ENCODE data around the gene AEBP1.

The AEBP1 gene

DNA sequence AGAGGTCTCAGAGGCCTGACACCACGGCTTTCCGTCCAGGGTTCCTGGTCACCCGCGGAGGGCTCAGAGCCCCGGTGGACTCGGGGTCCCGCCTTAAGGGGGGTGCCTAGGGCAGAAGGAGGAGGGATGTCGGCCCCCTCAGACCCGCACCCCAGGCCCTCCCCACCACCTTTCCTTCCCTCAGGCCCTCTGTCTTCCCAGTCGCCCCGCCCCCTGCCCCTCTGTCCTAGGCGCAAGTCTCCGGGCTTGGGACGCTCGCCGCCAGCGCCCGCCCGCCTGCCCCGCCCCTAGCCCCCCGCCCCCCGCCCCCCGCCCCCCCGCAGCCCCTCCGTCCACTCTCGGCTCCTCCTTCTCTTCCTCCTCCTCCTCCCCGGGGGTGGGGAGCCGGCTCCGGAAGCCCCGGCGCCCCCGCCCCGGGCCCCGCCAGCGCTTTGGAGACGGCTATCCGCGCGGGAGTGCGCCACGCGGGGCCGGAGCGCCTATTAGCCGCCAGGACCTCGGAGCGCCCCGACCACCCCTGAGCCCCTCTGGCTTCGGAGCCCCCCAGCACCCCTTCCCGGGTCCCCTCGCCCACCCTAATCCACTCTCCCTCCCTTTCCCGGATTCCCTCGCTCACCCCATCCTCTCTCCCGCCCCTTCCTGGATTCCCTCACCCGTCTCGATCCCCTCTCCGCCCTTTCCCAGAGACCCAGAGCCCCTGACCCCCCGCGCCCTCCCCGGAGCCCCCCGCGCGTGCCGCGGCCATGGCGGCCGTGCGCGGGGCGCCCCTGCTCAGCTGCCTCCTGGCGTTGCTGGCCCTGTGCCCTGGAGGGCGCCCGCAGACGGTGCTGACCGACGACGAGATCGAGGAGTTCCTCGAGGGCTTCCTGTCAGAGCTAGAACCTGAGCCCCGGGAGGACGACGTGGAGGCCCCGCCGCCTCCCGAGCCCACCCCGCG lies at the start of gene AEBP1:
AEBP1 (plus strand) TSS at position 423 of the 937 bp plus-strand sequence; CDS start at position 744, 321 bp downstream.
- DNase-seq, result peak; percentile 19

DNA sequence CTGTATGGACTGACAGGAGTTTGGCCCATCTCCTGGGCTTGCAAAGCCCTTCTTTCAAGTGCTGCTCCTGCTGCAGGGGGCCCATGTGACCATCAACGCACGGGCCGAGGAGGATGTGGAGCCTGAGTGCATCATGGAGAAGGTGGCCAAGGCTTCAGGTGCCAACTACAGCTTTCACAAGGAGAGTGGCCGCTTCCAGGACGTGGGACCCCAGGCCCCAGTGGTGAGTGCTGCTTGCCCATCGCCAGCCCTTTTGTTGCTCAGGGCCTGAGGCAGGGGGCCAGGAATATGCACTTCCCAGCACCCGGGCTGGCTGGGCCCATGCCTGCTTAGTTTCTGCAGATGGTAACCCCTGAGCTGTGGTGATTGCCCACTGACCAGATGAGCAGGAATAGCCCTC lies 47.5 kb upstream of the AEBP1 start:
- DNase-seq, result no peak

DNA sequence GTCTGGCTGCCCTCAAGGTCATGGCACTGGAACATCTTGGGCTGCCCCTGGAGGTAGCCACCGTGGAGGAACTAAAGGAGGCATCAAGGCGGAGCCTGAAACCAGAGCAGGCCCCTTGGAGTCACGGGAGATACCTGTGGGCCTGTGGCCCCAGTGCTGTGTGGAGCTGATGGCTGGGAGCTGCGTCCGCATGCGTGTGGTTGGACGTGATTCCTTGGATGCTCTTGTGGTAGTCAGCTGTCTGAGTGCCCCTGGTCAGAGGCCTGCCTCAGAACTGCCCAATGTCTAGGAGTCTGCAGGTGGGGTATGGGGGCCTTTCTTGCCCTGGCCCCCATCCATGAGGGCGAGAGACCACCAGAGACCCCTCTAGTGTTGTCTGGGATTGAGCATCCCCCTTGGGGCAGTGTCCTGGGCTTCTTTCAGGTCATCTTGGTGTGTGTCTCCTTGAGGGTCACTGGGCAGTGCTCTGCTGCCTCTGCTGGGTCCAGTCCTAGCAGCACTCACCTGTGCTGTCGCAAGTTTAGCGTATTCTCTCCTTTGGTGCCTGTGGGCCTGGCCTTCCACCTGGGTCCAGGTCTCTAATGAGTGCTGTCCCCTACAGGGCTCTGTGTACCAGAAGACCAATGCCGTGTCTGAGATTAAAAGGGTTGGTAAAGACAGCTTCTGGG lies 46.8 kb upstream of the AEBP1 start:
- no peak for DNase-seq

DNA sequence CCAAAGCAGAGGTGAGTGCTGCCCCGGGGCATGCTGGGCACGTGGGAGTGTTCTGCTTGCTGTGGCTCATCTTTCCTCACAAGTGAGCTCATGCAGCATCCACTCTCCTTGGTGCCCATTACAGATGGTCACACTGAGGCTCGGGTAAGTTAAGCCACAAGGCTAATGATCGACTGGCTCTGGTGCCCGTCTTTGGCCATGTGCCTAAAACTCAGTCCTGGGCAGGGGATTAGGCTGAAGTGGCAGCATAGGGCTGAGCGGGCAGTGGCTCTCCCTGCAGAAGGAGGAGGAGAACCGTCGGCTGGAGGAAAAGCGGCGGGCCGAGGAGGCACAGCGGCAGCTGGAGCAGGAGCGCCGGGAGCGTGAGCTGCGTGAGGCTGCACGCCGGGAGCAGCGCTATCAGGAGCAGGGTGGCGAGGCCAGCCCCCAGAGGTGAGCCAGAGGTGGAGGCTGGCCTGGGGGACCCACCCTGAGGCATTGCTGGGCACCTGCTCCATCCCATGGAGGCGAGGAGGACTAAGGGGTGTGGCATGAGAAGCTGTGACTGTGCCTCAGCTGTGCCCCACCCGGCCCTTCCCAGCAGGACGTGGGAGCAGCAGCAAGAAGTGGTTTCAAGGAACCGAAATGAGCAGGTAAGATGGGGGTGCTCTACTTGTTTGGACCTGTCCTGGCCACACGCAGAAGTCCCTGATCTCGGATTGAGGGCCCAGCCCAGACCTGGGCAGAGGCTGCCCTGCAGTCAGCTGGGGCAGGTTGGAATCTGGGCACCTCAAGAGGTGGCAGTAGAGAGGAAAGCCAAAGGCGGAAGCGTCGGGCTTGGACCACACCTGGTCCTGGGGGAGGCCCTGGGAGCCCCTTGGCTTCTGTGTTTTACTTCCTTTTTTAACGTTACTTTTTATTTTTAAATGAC lies 46.0 kb upstream of the AEBP1 start:
- no peak for DNase-seq

DNA sequence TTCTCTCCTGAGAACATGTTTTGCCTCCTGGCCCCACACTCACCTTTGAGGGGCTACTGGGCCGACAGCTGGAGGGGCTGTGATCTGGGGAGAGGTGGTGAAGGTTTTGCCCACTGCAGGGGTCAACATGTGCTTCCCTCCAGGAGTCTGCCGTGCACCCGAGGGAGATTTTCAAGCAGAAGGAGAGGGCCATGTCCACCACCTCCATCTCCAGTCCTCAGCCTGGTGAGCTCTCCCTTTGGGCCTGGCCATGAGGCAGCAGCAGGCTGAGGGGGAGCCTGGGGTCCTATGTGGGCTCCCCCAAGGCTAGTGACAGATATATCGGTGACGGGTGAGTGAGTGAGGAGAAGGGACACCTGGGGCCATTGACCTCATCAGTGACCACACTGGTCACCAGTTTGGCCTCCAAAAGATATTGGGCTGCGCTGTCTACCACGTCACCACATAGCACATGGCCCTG lies 45.4 kb upstream of the AEBP1 start:
- DNase-seq, result no peak

DNA sequence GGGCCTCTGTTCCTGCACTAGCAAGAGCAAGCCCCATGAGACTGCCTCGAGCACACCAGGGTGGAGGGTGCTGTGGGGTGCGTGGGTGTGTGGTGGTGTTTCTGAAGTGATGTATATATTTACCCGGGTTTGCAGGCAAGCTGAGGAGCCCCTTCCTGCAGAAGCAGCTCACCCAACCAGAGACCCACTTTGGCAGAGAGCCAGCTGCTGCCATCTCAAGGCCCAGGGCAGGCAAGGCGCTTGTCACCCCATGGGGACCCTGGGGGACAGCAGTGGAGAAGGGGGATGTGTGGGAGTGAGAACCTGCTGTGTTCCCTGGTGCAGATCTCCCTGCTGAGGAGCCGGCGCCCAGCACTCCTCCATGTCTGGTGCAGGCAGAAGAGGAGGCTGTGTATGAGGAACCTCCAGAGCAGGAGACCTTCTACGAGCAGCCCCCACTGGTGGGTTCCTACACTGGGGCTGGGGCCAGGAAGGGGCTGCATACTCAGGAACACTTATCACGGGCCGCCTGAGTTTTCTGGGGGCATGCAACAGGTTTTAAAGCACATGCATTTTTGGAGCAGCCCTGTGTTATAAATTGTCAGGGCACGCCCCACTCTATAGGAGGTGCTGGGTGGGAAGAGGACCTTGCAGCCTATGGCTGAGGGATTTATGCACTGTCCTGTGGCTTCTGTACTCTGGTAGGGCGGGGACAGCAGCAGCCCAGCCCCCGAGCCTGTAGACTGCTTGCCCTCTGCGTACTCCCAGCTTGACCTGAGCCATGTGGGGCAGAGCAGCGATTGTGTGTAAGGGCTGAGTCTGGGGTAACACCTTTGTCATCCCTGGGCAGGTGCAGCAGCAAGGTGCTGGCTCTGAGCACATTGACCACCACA lies 44.7 kb upstream of the AEBP1 start:
- DNase-seq, result no peak

DNA sequence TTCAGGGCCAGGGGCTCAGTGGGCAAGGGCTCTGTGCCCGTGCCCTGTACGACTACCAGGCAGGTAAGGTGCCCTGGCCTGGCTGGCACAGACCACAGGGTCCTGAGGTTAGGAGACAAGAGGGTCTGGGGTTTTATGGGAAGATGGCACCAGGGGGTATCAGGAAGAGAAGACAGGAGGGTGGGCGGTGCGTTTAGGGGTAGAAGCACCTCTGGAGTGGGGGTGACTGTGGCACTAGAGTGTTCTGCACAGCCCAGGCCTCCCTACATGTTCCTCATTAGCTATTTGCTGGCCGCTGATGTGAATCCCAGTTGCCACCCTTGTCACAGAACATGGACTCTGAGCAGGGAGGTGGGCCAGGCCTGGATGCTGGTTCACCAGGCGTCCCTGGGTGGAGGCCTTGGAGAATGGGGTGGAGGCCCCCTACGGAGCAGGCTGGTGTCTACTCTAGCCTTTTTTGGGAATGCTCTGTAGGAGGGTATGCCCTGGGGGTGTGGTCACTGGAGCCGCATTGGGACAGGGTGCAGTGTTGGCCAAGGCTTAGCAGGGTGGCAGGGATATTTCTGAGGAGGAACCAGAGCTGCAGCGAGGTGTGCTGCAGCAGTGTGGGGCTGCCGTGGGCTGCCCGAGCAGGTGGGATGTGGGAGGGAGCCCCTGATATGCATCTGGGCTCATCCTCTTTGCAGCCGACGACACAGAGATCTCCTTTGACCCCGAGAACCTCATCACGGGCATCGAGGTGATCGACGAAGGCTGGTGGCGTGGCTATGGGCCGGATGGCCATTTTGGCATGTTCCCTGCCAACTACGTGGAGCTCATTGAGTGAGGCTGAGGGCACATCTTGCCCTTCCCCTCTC lies 43.8 kb upstream of the AEBP1 start:
- DNase-seq, result no peak

DNA sequence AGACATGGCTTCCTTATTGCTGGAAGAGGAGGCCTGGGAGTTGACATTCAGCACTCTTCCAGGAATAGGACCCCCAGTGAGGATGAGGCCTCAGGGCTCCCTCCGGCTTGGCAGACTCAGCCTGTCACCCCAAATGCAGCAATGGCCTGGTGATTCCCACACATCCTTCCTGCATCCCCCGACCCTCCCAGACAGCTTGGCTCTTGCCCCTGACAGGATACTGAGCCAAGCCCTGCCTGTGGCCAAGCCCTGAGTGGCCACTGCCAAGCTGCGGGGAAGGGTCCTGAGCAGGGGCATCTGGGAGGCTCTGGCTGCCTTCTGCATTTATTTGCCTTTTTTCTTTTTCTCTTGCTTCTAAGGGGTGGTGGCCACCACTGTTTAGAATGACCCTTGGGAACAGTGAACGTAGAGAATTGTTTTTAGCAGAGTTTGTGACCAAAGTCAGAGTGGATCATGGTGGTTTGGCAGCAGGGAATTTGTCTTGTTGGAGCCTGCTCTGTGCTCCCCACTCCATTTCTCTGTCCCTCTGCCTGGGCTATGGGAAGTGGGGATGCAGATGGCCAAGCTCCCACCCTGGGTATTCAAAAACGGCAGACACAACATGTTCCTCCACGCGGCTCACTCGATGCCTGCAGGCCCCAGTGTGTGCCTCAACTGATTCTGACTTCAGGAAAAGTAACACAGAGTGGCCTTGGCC lies 43.0 kb upstream of the AEBP1 start:
- DNase-seq, result no peak

DNA sequence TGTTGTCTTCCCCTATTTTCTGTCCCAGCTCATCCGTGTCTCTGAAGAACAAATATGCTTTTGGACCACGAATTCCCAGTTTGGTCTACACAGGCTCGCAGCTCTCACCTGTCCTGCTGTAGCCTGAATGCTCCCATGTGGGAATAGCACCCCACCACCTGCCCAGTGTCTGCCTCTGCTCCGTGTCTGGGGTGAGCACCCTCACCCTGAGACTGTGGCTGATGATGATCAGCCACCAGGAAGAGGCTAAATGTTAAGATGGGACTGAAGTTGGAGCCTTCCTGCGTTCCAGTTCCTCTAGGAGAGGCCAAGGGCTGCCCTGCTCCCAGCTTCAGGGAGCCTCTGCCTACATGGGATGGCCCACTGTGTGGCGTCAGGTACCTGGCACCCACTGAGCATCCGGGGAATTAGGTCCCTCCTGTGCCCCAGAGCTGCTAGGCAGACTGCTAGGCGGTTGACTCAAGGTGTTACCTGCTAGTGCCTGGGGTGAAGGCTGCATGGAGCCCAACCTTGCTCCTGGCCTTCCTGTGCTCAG lies 42.4 kb upstream of the AEBP1 start:
- DNase-seq, result no peak

DNA sequence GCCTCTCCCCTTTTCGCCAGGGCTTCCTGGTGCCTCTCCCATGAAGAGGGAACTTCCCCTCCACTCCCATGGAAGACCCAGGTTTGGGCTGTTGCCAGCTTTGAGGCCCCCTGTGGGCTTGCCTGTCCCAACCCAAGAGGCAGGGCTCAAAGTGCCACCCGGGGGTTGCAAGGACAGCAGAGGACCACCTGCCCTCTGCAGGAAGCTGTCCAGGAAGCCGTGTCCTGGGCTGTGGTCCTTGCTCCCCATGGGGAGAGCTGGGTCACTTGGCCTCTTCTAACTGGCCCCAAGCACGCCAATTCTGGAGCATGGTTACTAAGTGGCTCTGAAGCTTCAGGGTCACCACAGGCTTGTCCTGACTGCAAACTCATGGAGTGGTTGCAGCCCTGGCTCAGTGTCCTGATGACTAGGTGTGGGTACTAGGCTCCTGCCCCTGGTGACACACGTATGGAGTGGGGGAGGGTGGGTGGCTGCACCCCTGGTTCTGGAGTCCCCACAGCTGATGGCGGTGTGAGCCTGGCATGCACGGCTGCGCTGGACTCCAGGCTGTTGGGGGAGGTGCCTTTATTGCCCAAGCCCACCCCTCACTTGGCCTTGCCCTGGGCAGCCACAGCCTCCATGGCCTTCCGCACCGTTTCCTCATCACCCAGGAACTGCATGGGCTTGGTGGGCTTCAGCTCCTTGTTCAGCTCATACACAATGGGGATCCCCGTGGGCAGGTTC lies 41.8 kb upstream of the AEBP1 start:
- DNase-seq, result no peak

DNA sequence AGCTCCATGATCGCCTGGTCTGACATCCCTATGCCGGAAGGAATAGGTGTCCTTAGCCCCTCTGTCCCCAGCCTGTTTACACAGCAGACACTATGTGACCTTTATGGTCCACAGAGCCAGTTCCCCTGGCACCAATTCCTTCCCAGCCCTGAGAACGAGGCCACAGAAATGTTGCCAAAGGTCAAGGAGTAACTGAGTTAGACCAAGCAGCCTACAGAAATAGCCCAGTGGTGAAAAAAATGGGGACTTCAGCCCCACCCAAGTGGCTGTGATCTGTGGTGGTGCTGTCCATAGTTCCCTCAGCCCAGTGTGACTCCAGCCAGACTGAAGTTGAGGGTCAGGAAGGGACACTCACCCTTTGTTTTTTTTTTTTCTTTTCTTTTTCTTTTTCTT lies 41.2 kb upstream of the AEBP1 start:
- DNase-seq, result no peak

DNA sequence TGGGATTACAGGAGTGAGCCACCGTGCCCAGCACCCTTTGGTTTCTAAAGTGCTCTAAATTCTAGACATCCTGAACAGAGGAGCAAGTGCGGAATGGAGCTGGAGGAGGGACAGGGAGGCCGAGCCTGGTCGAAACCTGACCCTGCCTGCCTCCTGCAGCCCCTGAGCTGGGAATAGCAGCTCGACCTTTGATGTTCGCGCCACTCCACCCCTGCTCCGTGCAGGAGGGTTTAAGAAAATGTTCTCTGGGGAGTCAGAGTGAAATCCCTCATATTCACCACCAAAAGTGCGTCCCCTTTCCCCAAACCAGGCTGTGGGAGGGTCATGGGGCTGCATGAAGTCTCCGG lies 40.6 kb upstream of the AEBP1 start:
- no peak for DNase-seq

DNA sequence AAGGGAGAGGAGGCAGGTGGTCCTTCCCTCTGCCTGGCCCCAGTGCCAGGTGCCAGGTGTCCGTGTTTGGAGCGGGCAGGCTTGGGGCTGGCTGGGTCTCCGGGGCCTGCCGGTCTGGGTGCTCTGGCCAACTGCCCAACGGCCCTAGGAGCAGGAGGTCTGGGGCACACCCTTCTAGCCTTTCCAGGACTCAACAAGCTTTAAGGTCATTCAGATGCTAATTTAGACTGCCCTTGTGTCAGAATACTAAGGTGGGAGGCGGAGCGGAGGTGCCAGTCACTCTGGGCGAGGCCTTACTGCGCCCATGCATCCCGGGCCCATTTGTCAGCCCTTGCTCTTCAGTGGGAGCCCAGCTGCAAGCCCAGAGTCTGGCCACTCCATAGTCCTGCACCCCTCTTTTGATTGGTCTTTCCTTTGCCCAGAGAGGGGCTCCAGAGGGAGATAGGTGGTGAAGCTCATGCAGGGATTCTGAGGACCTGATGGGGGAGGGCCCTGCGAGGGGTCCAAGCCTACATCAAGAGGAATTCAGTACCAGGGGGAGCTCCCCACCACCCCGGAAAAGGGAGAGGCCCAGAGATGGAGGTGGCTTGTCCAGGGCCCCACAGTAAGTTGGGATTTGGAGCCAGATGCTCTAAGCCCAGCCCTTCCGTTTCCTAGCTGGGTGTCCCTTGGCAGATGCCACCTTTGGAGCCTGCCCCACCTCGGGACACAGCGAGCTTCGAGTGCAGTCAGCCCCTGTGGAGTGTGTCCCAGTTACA lies 40.1 kb upstream of the AEBP1 start:
- no peak for DNase-seq

DNA sequence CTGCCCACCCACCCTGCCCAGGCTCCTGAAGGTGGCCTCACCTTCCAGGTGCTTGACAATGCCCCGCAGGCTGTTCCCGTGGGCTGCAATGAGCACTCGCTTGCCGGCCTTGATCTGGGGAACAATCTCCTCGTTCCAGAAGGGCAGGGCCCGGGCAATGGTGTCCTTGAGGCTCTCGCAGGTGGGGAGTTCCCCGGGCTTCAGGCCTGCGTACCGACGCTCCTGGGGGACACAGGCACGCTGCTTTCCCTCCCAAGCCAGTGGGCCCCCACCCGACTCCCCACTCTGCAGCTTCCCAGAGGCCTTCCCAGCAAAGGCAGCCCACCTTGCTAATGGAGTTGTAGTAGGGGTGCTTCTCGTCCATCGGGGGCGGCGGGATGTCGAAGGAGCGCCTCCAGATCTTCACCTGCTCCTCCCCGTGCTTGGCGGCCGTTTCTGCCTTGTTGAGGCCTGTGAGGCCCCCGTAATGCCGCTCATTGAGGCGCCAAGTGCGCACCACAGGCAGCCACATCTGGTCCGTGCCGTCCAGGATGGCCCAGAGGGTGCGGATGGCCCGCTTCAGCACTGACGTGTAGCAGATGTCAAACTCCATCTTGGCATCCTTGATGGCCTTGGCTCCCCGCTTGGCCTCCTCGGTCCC lies 39.2 kb upstream of the AEBP1 start:
- DNase-seq, result no peak

DNA sequence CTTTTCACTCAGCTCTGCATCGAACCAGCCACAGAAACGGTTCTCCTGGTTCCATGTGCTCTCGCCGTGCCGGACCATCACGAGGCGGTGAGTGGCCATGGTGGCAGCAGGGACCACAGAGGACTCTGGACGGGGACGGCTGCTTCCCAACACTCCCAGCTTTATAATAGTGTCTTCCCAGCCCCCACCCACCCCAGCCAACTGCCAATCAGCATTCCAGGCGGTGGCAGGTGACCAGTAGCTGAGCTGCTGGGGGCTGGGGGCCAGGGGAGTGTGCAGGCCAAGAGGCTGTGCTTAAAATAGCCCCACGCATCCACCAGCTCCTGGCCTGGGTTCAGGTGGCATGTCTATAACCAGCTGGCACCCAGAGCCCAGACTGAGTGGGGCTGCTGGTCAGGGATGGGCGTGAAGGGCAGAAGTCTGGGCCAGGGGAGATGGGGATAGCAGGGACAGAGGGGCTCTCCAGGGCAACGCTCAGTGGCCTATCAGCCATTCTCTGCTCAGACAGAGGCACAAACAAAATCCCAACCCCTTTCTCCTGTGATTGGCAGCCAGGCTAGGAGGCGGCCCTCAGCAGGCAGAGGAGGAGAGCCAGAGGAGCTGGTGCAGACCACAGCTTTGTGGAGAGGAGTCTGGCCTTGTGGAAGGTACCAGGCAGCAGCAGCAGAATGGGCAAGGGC lies 38.6 kb upstream of the AEBP1 start, which contains the start of gene PGAM2:
PGAM2 (minus strand) TSS at position 137 of the 680 bp plus-strand sequence; CDS start at position 99, 38 bp downstream.
- DNase-seq, result no peak

DNA sequence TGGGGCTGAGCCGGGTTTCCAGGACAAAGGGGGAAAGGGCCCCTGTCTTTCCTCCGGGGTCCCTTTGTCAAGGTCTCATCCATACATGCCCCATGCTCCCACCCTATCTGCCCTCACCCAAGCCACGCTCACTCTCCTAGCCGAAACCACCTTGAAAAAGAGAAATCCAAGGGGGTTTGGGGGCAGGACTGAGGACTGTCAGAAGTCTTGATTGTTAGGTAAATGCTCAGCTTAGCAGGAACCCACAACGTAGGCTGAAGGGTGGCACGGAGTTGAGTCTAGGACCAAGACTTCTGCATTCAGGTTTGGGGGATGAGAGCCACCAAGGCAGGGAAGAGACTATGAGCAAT lies 38.1 kb upstream of the AEBP1 start:
- DNase-seq, result no peak

DNA sequence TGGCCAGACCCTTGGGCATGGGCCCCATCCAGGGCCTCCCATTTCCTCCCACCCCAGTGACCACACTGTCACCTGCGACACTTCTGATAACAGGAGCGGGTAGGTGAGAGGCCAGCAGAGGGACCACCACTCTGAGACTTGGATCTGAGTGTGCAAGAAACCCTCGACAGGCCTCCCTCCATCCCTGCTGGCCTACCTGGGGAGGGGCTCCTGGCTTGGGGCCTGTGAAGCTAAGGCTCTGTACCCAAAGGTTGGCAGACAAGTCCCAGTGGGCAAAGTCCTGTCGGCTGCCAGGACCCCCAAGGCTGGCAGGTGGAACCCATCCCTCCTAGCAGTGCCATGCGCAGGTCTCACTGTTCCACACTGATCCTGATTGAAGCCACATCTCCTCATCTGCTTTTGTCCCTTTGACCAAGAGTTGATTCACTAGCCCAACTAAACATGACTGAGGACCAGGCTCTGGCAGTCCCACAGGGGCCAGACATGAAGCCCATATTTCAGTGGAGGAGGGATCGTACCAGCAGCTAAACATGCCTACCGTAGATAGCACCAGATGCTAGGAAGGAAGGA lies 37.6 kb upstream of the AEBP1 start:
- no peak for DNase-seq

Measured in fibroblast of skin of right quadriceps (primary cell).